Activated CD4-positive, CD25-positive, alpha-beta regulatory T cell treated with anti-CD3 and anti-CD28 coated beads, Interleukin-2, amount 50 U/mL, for 16 hours (primary cell): ENCODE measurements around the gene ATP13A5.

Experiments used
- DNase-seq: peaks from one replicate; pipeline ENCODE4 v3.0.0-alpha.2; 2020; ENCODE audit warnings: low read depth, low spot score

The ATP13A5 gene, protein sequence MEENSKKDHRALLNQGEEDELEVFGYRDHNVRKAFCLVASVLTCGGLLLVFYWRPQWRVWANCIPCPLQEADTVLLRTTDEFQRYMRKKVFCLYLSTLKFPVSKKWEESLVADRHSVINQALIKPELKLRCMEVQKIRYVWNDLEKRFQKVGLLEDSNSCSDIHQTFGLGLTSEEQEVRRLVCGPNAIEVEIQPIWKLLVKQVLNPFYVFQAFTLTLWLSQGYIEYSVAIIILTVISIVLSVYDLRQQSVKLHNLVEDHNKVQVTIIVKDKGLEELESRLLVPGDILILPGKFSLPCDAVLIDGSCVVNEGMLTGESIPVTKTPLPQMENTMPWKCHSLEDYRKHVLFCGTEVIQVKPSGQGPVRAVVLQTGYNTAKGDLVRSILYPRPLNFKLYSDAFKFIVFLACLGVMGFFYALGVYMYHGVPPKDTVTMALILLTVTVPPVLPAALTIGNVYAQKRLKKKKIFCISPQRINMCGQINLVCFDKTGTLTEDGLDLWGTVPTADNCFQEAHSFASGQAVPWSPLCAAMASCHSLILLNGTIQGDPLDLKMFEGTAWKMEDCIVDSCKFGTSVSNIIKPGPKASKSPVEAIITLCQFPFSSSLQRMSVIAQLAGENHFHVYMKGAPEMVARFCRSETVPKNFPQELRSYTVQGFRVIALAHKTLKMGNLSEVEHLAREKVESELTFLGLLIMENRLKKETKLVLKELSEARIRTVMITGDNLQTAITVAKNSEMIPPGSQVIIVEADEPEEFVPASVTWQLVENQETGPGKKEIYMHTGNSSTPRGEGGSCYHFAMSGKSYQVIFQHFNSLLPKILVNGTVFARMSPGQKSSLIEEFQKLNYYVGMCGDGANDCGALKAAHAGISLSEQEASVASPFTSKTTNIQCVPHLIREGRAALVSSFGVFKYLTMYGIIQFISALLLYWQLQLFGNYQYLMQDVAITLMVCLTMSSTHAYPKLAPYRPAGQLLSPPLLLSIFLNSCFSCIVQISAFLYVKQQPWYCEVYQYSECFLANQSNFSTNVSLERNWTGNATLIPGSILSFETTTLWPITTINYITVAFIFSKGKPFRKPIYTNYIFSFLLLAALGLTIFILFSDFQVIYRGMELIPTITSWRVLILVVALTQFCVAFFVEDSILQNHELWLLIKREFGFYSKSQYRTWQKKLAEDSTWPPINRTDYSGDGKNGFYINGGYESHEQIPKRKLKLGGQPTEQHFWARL

DNA sequence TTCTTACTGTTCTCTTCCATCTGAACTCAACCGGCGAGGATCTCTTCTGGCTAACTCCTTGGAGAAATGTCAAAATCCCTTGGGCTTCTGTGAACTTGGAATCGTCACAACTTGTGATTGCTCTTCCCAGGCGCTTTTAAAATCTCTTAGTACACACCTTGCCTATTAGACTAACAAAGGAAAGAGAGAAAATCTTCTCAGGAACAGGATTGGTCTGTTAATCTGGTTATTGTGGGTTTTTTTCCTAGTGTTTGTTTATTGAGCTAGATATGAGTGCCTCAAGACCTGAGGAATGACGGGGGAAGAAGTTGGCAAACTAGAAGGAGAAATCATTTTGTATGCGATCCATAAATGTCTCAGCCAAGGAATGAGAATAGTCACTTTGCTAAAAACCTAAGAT is at the start of gene ATP13A5:
ATP13A5 (minus strand) TSS at position 48 of the 400 bp plus-strand sequence; CDS start at position 20, 28 bp downstream.
- DNase-seq = no peak

DNA sequence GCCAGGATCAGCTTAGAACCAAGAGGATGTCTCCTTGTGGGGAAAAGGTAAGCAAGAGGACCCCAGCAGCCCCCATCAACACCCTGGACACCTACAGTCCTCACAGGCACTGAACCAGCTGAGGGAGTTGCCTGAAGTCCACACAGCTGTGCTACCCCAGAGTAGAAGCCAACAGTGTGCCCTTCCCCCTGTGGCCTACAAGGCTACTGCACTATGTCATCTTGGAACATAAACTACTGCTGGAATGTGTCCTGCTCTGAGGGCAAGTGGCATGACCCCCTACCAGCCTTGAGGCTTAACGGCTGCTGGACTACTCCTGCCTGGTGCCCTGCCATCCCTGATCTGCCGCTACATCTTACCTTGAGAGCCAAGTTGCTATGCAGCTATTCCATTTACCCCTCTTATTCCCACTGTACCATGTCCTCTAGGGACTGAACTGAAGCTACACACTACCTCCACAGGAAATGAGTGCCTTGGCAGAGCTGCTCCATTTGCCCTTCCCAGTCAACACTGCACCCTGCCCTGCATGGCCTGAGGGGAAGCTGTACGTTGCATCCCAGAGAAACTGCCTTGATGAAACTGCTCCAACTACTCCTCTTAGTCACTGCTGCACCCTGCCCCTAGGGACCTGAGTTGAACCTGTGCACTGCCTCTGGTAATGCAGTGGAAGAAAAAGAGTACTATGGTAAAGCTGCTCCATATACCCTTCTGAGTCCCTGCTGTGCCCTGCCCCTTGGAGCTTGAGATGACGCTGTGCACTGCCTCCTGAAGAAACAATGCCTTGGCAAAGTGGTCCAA is 40.2 kb upstream of the ATP13A5 start:
- no peak for DNase-seq

DNA sequence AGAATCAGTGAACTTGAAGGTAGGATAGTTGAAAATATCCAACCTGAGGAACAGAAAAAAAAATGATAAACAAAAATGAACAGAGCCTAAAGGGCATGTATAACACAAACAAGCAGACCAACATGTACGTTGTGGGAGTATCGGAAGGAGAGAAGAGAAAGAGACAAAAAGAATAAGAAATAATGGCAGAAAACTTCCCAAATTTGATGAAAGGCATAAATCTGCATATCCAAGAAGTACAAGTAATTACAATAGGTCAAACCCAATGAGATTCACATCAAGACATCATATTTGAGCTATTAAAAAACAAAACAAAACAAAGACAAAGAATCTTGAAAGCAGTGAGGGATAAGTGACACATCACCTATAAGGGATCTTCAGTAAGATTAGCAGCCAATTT is 38.1 kb upstream of the ATP13A5 start:
- no peak for DNase-seq

DNA sequence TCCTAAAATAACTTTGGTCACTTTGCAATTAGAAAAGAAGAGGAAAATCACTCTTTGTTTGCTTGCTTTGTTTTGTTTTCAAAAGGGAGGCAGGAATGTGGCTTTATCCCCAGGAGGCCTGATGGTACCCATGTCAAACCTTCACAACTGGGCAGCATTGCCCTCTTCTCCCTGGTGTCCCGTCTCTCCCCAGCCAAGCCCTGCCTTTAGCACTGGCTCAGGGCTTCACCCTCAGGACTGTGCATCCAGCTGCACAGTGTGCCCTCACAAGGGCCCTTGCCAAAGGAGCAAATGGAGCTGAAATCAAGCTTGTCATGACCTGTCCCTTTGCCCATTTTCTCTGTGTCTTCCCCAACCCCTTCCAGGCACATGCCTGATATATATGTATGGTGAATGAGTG is 29.1 kb upstream of the ATP13A5 start:
- no peak for DNase-seq

DNA sequence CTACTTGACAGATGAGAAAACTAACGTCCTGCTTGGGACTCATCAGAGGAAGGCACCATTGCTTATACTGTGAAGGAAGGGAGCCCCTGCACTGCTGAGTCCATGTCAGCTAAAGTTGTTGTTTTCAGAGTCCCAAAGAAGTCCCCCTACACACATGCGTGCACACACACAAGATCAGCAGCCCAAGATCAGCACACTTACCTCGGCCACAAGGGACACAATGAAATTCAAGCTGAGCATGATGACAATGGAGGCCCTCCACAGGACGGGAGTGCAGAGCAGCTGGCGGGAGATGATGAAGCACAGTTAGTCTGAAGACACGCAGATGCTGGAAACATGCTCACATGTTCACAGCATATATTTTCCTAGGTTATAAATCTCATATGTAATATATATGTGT is 28.6 kb upstream of the ATP13A5 start:
- no peak for DNase-seq

DNA sequence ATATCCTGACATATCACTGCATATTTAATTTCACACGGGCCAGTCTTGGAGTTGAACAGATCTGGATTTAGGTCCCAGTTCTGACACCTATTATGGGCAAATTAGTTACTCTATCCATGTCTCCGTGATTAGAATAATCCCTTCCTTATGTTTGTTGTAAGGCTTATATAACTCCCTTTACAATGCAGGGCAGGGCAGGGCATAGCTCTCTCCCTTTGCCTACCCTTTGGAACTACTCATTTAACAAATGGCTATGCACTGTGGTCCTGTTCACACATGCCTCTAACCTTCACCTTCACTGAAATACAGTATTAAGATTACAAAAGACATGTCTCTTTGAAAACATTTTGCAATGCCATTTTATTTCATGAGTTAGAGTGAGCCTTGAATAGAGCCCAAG is 24.8 kb upstream of the ATP13A5 start:
- DNase-seq = no peak

DNA sequence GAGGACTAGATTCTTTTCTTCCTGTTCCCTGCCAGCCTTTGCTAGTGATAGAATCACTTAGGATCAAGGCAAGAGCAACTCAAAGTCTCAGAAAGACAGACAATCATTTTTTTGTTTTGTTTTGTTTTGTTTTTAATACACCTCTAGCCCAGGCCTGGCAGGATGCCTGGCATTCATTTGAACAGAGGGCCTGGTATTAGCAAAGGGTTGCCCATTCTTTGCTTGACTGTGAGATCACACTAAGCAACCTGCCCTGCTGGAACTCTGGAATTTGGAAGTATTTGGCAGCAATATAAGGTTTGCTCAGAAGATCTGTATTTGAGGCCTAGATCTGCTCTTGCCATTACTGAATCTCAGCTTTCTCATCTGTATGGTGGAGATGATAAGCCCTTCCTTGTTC is 21.8 kb upstream of the ATP13A5 start:
- no peak for DNase-seq

DNA sequence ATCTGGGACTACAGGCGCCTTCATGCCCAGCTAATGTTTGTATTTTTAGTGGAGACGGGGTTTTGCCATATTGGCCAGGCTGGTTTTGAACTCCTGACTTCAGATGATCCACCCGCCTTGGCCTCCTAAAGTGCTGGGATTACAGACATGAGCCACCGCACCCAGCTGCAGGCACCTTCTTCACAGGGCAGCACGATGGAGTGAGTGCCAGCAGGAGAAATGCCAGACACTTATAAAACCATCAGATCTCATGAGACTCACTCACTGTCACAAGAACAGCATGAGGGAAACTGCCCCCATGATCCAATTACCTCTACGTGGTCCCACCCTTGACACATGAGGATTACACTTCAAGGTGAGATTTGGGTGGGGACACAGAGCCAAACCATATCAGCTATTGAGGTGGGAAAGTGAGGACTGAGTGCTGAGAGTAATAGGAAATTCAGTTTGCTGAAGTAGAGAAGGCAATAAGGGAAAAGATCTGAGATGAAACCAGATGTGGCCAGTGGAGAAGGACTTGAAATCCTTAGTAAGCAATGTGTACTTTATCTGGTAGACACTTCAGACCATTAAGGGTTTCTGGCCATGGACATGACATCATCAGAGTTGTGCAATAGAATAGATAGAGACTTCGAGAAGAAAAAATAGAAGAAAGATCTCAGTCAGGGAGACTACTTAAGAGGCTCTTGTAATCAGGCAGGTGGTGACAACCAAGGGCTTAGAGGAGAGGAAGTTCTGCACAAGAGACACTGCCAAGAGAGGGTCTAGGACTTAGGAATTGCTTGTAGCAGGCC is 18.1 kb upstream of the ATP13A5 start:
- DNase-seq = no peak

DNA sequence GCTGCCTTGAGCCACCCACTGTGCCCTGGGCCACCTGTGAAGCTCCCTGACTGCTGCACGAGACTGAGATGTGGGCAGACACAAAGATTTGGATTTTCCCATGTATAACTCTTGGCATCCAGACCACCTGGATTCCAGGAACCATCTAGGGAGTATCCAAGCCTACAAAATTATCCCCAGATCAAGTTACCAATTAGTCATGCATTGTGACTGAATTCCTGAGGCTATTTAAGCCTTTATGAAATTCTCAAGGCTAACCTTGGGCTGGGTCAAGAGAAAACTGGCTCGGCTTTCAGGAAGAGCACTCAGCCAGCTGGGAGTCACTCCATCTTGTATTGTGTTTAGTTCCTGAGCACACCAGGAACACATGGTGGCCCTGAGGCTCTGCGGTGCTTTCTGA is 13.3 kb upstream of the ATP13A5 start:
- DNase-seq = no peak

DNA sequence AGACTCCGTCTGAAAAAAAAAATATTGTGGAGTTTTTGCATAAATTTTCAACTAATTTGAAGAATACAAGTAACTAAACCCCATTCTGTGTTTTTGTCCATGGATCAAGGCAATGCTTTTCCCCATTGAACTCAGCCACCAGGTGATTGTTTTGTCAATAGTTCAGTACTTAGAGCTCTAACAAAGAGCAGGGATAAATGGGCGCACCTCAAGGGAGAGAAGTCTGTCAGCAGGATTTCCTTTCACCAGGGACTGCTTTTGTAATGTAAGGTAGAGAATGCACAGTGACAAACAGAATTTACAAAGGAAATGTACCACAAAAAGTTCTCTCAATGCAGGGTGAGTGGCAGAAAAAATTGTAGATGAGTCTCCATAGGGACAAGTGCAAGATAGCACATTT is 10.8 kb upstream of the ATP13A5 start:
- DNase-seq = no peak

DNA sequence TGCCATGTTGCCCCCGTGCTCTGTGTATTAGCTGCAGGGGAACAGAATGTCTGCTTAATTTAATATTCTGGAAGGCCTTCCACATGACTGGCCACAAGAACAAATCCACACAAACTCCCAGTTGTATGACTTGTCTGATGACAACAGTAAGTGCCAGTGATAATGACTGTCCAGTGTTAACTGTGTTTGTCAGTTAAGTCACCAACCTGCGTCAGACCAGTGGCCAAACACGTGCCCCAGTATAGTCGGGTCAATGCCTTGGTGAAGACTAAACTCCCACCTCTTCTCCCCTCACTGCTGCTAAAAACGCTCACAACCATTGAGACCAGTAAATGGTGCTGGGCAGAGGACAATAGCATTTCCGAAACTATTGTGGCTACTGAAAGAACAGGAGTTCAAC is 9.8 kb upstream of the ATP13A5 start:
- no peak for DNase-seq

DNA sequence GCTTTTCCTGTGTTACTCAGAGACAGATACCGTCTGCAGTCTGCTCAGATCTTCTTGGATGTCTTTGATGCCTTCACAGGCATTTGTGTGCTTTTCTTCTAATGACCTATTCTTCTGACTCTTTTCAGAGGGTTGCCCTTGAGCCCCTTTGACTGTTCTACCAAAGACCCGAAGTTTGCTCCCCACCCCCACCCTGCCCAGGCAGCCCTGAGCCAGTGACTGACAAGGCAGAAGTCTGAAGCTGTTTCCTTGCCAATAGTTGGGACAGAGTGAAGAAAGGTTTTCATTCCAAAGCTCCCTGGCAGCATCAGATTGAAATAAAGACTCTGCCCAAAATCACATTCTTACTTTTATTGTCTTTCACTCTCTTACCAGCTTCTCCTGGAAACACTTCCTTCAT is 9.0 kb upstream of the ATP13A5 start:
- no peak for DNase-seq

DNA sequence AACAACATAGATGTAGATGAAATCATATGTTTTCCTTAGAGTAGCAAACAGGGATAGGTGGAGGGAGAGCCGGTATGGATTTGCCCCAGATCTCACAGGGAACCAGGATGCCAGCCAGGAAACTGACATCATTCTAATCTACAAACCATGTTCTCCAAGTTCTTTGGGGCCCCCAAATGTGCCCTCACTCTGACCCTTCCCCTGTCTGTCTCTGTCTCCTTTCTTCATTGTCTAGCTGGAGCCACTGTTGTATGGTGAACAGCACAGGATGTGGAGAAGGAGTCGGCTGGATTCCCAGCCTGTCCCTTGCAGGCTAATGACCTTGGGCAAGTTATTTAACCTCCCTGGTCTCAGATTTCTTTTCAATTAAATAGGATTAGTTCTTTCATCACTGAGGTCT is 962 bp downstream of the ATP13A5 start:
- no peak for DNase-seq

DNA sequence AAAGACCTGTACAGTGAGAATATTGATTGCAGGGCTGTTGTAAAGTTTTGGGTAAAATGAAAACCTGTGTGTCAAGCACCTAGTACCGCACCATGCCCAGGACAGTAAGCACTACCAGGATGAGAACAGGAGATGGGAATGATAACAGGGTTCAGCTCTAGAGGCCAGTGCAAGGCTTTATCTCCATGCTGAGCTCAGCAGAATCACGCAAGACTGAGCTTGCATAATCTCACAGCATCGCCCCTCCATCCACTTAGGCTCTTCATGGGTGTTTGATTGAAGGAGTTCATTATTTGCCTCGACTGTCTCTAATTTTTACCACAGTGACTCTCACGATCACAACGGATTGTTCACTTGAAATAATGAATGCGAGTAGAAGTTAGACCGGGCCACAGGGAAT is 2.9 kb downstream of the ATP13A5 start:
- DNase-seq = no peak

DNA sequence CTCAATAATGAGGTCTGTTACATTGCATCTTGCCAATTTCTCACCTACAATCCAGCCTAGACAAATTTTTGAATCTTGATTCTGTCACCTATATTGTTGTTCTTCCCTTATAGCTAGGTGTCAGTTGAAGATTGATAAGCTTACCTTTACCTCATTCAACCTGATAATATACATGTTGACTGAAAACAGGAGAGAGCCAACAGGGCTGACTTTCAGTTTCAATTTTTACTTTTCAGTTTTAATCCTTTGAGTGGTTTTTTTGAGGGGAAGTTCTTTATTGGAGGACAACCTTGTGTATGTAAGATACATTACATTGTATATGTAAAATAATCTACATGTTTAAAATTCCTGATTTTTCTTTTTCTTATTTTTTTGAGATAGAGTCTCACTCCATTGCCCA is 5.8 kb downstream of the ATP13A5 start:
- DNase-seq = no peak

DNA sequence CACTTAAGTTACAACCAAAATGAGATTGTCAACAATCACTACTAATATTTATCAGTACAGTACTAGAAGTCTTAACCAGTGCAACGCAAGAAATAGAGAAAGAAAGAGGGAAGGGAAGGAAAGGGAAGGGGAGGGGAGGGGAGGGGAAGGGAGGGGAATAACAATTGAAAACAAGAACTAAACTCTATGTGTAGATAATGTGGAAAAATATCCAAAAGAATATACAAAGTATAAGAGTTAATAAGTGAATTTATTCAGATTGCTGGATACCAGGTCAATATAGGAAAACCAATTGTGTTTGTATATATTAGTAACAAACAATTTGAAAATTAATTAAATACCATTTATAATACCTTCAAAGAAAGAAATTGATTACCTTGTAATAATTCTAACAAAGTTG is 10.7 kb downstream of the ATP13A5 start:
- no peak for DNase-seq

DNA sequence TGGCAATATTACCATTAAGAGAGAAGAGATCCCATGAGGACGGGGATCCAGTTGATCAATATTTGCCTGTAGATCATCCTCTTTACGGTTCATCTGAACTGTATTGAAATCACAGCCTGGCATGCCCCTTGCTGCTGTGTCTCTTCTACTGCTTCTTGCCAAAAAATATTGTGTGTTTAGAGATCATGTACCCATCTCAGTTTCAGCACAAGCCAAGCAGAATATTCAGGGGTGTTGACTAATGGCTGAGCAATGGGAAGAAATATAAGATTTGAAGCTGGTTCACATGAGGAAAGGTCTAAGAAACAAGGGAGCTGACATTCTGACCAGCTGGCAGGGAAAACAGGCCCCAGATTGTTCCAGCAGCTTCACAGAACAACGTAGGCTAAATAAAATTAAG is 21.3 kb downstream of the ATP13A5 start:
- DNase-seq = no peak

DNA sequence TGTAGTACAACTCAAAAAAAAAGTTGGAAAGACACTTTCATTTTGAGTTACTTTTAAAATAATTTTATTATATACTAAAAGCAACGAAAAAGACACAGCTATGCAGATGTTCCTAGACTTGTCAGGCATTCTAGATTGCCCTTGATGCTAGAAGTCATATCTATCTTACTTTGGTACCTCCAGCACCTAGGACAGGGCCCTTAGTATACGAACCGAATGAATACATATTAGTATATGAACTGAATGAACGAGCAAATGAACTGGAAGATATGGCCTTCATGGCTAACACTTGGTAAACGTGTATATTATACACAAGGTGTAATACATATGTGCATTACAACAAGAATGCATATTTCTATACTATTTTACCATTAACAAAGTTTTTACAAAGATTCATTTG is 24.1 kb downstream of the ATP13A5 start:
- no peak for DNase-seq

DNA sequence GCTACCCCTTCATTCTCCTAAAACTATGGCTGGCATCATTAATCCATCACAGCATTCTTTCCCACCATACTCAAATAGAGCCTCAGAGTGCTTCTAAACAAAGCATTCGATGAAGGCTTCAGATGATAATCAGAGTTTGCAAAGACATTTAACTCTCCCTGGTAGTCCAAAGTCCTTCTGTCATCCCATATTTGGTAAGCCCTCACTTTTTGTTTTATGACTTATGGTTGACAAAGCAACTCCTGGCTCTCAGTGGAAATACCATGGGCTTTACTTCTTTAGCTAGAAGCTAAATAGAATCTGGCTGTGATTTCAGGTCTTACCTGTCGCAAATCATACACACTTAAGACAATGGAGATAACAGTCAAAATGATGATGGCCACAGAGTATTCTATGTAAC is 27.8 kb downstream of the ATP13A5 start:
- DNase-seq = no peak

DNA sequence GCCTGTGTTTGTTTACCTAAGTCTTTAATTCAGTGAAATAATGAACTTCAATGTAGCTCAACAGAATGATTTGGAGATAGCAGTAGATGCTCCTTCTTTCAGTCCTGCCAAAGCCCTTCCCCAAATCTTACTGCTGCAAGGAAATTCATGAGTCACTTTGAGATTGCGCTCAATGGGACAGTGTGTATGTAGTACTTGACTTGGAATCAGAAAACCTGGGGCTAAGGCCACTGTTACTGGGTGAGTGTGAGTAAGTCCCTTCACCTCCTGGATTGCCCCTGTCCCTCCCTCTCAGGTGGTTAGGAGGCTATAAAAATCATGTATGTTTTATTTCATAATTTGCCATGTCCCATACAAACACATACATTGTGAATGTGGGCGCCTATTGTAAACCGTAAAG is 29.9 kb downstream of the ATP13A5 start:
- no peak for DNase-seq
